Common myeloid progenitor, CD34-positive (primary cell): ENCODE results near the gene CTPS2.

Experiments
- CTCF ChIA-PET: fragments of 350-600 bp; sonication (Branson Sonifier 250); formaldehyde crosslinking; loops from one replicate; lab custom pipeline; 2021; ENCODE audit warnings: antibody characterized with exemption; lab: Charles Lee
- POLR2A ChIA-PET: fragments of 350-600 bp; sonication (Branson Sonifier 250); formaldehyde crosslinking; loops from one replicate; lab custom pipeline; 2021; ENCODE audit warnings: antibody characterized with exemption; lab: Charles Lee
- DNase-seq, 3 donors: peaks; one replicate each; pipeline versions ENCODE4 v3.0.0 to v3.0.0-alpha.2; 2013
- H3K27ac ChIP-seq, 2 experiments: 1 replicate in 1 of 2; 2 replicates in 1 of 2; pipeline ENCODE4 v1.7.0; 2013; ENCODE audit warnings: inconsistent platforms in 2 of 2, low read length in 2 of 2, mild to moderate bottlenecking in 2 of 2, low read depth in 1 of 2, moderate library complexity in 1 of 2; ENCODE audit not compliant: severe bottlenecking in 2 of 2, insufficient read depth in 1 of 2, poor library complexity in 1 of 2
- H3K27me3 ChIP-seq, 5 experiments: replicated peaks in 2 of 5; 1 replicate in 3 of 5; 2 replicates in 2 of 5; pipeline versions ENCODE4 v1.6.1 to v1.7.0; 2013; ENCODE audit warnings: low read length in 4 of 5, mild to moderate bottlenecking in 2 of 5, moderate library complexity in 2 of 5, inconsistent platforms in 1 of 5; ENCODE audit not compliant: insufficient read depth in 5 of 5, control insufficient read depth in 4 of 5
- H3K36me3 ChIP-seq, 4 experiments: 1 replicate in 2 of 4; 2 replicates in 2 of 4; pipeline versions ENCODE4 v1.6.1 to v1.7.0; 2013; ENCODE audit warnings: low read length in 3 of 4, control low read depth in 1 of 4, mild to moderate bottlenecking in 1 of 4; ENCODE audit not compliant: control insufficient read depth in 4 of 4, insufficient read depth in 4 of 4
- H3K4me1 ChIP-seq, 4 experiments: 1 replicate in 3 of 4; 2 replicates in 1 of 4; pipeline versions ENCODE4 v1.6.1 to v1.7.1; 2013; ENCODE audit warnings: low read length in 3 of 4, mild to moderate bottlenecking in 3 of 4, control low read depth in 1 of 4, inconsistent platforms in 1 of 4, moderate library complexity in 1 of 4; ENCODE audit not compliant: control insufficient read depth in 4 of 4, insufficient read depth in 4 of 4; ENCODE audit errors: control extremely low read depth in 1 of 4
- H3K4me3 ChIP-seq, 7 experiments: 1 replicate in 4 of 7; 2 replicates in 3 of 7; pipeline versions ENCODE4 v1.5.1 to v1.7.0; 2013; ENCODE audit warnings: mild to moderate bottlenecking in 7 of 7, low read length in 6 of 7, moderate library complexity in 6 of 7, inconsistent platforms in 2 of 7, low read depth in 2 of 7, control low read depth in 1 of 7; ENCODE audit not compliant: insufficient read depth in 4 of 7, control insufficient read depth in 1 of 7; ENCODE audit errors: extremely low read depth in 1 of 7
- H3K9me3 ChIP-seq, 5 experiments: 1 replicate in 4 of 5; 2 replicates in 1 of 5; pipeline versions ENCODE4 v1.6.1 to v1.7.1; 2013; ENCODE audit warnings: low read length in 4 of 5, mild to moderate bottlenecking in 2 of 5, inconsistent platforms in 1 of 5, low read depth in 1 of 5, moderate library complexity in 1 of 5; ENCODE audit not compliant: control insufficient read depth in 4 of 5, insufficient read depth in 2 of 5; ENCODE audit errors: control extremely low read depth in 1 of 5
- WGBS: methylation state at CpG from one replicate; pipeline ENCODE4 v1.1.5; 2013; ENCODE audit not compliant: insufficient coverage; 5-methylcytosine and 5-hydroxymethylcytosine counted together

The CTPS2 gene

GRCh38 chrX:16683007-16683664, 29.3 kb downstream of the CTPS2 start:
- ChIA-PET POLR2A (no interaction called here), CTCF (no interaction called here)
- no peak overlapping the region for H3K27ac ChIP-seq
- no peaks in the 10 kb centered on the region for H3K9me3 ChIP-seq
- WGBS = 96% methylated on average over 5 of the region's 7 CpGs
- H3K27me3 ChIP-seq = peaks cover 0 to 39% (median 0%) of the 10 kb centered on the region in 5 experiments
- no peak overlapping the region for H3K4me3 ChIP-seq
- no peak for DNase-seq
- H3K4me1 ChIP-seq = no peaks in the 10 kb centered on the region
- peaks cover 2 to 52% (median 9%) of the 10 kb centered on the region in 4 experiments for H3K36me3 ChIP-seq

- ChIA-PET CTCF (no interaction called here), POLR2A (no interaction called here)
- H3K4me3 ChIP-seq = no peak overlapping the region
- H3K27ac ChIP-seq = no peak overlapping the region
- peaks cover 5 to 52% (median 7%) of the 10 kb centered on the region in 4 experiments for H3K36me3 ChIP-seq
- no peak for DNase-seq
- H3K9me3 ChIP-seq = no peaks in the 10 kb centered on the region
- no peaks in the 10 kb centered on the region for H3K4me1 ChIP-seq
- 88% methylated on average over 10 of the region's 11 CpGs for WGBS
- H3K27me3 ChIP-seq = peaks cover 0 to 31% (median 0%) of the 10 kb centered on the region in 5 experiments
Observed at GRCh38 chrX:16678689-16679088, 33.8 kb downstream of the CTPS2 start.

- peak; percentile 31 to 71 (median 68) for DNase-seq
- no peaks in the 10 kb centered on the region for H3K4me1 ChIP-seq
- ChIA-PET CTCF (no interaction called here), POLR2A (no interaction called here)
- H3K27ac ChIP-seq = no peak overlapping the region
- H3K9me3 ChIP-seq = no peaks in the 10 kb centered on the region
- no peak overlapping the region for H3K4me3 ChIP-seq
- peaks cover 0 to 27% (median 7%) of the 10 kb centered on the region in 4 experiments for H3K36me3 ChIP-seq
- H3K27me3 ChIP-seq = peaks cover 0 to 17% (median 0%) of the 10 kb centered on the region in 5 experiments
Observed at GRCh38 chrX:16671005-16671404, 41.5 kb downstream of the CTPS2 start.

- no peak for DNase-seq
- POLR2A ChIA-PET = no interaction called here
- WGBS = 89% methylated on average over 1 of the region's 4 CpGs
Observed at GRCh38 chrX:16666541-16666940, 45.9 kb downstream of the CTPS2 start.

GRCh38 chrX:16665089-16665488, 47.4 kb downstream of the CTPS2 start:
- DNase-seq = no peak
- Histone ChIP-seq H3K4me3 (no peak overlapping the region), H3K27ac (no peak overlapping the region), H3K36me3 (peaks cover 2 to 29% (median 8%) of the 10 kb centered on the region in 4 experiments), H3K27me3 (peaks cover 0 to 11% (median 0%) of the 10 kb centered on the region in 5 experiments), H3K9me3 (no peaks in the 10 kb centered on the region), H3K4me1 (no peaks in the 10 kb centered on the region)
- CTCF ChIA-PET = no interaction called here
- WGBS = no CpG with 5 or more reads among the region's 2 CpGs
- POLR2A ChIA-PET = no interaction called here

More at GRCh38 chrX:16666541-16666940, 45.9 kb downstream of the CTPS2 start:
- no peaks in the 10 kb centered on the region for H3K9me3 ChIP-seq
- no peaks in the 10 kb centered on the region for H3K4me1 ChIP-seq
- no peak overlapping the region for H3K4me3 ChIP-seq
- H3K27ac ChIP-seq = no peak overlapping the region
- peaks cover 0 to 11% (median 0%) of the 10 kb centered on the region in 5 experiments for H3K27me3 ChIP-seq
- peaks cover 2 to 29% (median 8%) of the 10 kb centered on the region in 4 experiments for H3K36me3 ChIP-seq
- CTCF ChIA-PET = no interaction called here

- Histone ChIP-seq H3K4me3 (no peak overlapping the region), H3K27ac (no peak overlapping the region), H3K4me1 (no peaks in the 10 kb centered on the region), H3K9me3 (no peaks in the 10 kb centered on the region), H3K36me3 (peaks cover 2 to 31% (median 8%) of the 10 kb centered on the region in 4 experiments), H3K27me3 (peaks cover 0 to 13% (median 0%) of the 10 kb centered on the region in 5 experiments)
- DNase-seq = no peak
- WGBS = no CpG with 5 or more reads among the region's 2 CpGs
- ChIA-PET CTCF (no interaction called here), POLR2A (no interaction called here)
Observed at GRCh38 chrX:16664626-16665025, 47.8 kb downstream of the CTPS2 start.

- Histone ChIP-seq H3K4me1 (no peaks in the 10 kb centered on the region), H3K27me3 (peaks cover 0 to 12% (median 0%) of the 10 kb centered on the region in 5 experiments), H3K27ac (no peak overlapping the region), H3K36me3 (peaks cover 2 to 31% (median 6%) of the 10 kb centered on the region in 4 experiments), H3K9me3 (no peaks in the 10 kb centered on the region), H3K4me3 (no peak overlapping the region)
- DNase-seq = no peak
- POLR2A ChIA-PET = no interaction called here
- WGBS = 91% methylated on average over 5 of the region's 5 CpGs
- CTCF ChIA-PET = no interaction called here
Observed at GRCh38 chrX:16664074-16664473, 48.4 kb downstream of the CTPS2 start.
